ENCODE data around the gene RPL26.
A peak's percentile ranks its signal among the peaks of the same experiment; 100 is the strongest.

DNA sequence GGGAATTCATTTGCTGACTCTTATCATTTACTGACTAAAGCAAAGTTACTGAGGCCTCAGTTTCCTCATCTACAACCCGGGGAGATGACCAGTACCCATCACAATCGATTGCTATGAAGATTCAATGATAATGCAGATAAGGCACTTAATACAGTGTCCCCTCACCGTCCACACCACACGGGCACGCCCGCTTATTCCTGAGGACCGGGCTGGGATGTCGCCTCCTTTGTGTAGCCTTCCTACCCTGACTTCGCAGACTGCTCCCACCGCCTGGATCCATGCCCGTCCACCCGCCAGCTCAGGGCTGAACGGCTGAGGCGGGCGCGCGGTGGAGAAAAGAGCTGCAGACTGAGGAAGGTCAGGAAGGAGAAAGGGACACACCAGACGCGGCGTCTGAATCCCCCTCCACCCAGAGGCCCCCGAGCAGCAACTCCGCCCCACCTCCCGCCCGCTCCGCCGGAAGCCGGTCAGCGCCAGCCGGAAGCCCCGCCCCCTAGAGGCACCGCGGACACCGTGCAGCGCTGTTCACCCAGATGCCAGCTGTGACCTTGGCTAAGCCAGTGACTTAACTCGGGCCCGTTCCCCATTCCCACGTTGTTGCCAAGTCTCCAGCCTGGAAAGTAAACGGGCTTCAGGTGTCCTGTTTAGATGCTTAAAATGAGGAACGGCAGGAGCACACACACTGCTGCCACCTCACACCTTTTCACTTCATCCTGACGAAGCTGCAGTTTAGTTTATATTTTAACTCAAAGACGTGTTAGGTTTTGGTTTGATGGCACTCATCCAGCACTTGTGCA lies 6.5 kb downstream of the RPL26 start, which contains the start of gene KRABD2:
- TF ChIP-seq, protein P1, sequence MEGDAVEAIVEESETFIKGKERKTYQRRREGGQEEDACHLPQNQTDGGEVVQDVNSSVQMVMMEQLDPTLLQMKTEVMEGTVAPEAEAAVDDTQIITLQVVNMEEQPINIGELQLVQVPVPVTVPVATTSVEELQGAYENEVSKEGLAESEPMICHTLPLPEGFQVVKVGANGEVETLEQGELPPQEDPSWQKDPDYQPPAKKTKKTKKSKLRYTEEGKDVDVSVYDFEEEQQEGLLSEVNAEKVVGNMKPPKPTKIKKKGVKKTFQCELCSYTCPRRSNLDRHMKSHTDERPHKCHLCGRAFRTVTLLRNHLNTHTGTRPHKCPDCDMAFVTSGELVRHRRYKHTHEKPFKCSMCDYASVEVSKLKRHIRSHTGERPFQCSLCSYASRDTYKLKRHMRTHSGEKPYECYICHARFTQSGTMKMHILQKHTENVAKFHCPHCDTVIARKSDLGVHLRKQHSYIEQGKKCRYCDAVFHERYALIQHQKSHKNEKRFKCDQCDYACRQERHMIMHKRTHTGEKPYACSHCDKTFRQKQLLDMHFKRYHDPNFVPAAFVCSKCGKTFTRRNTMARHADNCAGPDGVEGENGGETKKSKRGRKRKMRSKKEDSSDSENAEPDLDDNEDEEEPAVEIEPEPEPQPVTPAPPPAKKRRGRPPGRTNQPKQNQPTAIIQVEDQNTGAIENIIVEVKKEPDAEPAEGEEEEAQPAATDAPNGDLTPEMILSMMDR (IDR thresholded peaks at IDR 0.05; ENCODE audit: low read length), result peak; percentile 64
- TF ChIP-seq EZH2phosphoT487 (IDR thresholded peaks at IDR 0.05; ENCODE audit: low read length) (no peak), EZH2 (optimal IDR thresholded peaks at IDR 0.05; ENCODE audit: low read depth, low read length) (no peak)
